ENCODE measurements around the gene SPAG16.

The SPAG16 gene

GRCh38 chr2:213284105-213285090 is at the start of gene SPAG16:
TSS of gene SPAG16 (plus strand) at chr2:213284464.
- DNase-seq: peak; percentile 98

GRCh38 chr2:213234641-213235040 is 49.6 kb upstream of the SPAG16 start:
- no peak for DNase-seq

GRCh38 chr2:213235741-213236140 is 48.5 kb upstream of the SPAG16 start:
- DNase-seq: no peak

- DNase-seq: no peak
Measured at GRCh38 chr2:213237251-213237650, 47.0 kb upstream of the SPAG16 start.

GRCh38 chr2:213237787-213238186 is 46.5 kb upstream of the SPAG16 start:
- DNase-seq: no peak

- DNase-seq: no peak
Measured at GRCh38 chr2:213238753-213239495, 45.3 kb upstream of the SPAG16 start.

GRCh38 chr2:213241817-213242216 is 42.4 kb upstream of the SPAG16 start:
- DNase-seq: no peak

GRCh38 chr2:213242653-213243052 is 41.6 kb upstream of the SPAG16 start:
- no peak for DNase-seq

GRCh38 chr2:213243189-213244044 is 40.8 kb upstream of the SPAG16 start:
- no peak for DNase-seq

- peak; percentile 62 for DNase-seq
Measured at GRCh38 chr2:213246497-213247281, 37.6 kb upstream of the SPAG16 start.

- no peak for DNase-seq
Measured at GRCh38 chr2:213247566-213247965, 36.7 kb upstream of the SPAG16 start.

- no peak for DNase-seq
Measured at GRCh38 chr2:213248637-213249036, 35.6 kb upstream of the SPAG16 start.

GRCh38 chr2:213249502-213249901 is 34.8 kb upstream of the SPAG16 start:
- no peak for DNase-seq

- peak; percentile 57 for DNase-seq
Measured at GRCh38 chr2:213251618-213252017, 32.6 kb upstream of the SPAG16 start.

GRCh38 chr2:213252206-213252605 is 32.1 kb upstream of the SPAG16 start:
- DNase-seq: no peak

- DNase-seq: no peak
Measured at GRCh38 chr2:213253162-213253561, 31.1 kb upstream of the SPAG16 start.

- DNase-seq: no peak
Measured at GRCh38 chr2:213259266-213259665, 25.0 kb upstream of the SPAG16 start.

- DNase-seq: no peak
Measured at GRCh38 chr2:213261237-213261636, 23.0 kb upstream of the SPAG16 start.

- DNase-seq: no peak
Measured at GRCh38 chr2:213261715-213262114, 22.5 kb upstream of the SPAG16 start.

- no peak for DNase-seq
Measured at GRCh38 chr2:213265679-213266078, 18.6 kb upstream of the SPAG16 start.

- DNase-seq: no peak
Measured at GRCh38 chr2:213266421-213266820, 17.8 kb upstream of the SPAG16 start.

GRCh38 chr2:213271947-213272346 is 12.3 kb upstream of the SPAG16 start:
- DNase-seq: no peak
